Cortex of kidney (tissue), 1 donor: ENCODE data around the gene PDE6H.

Source experiments
- DNase-seq: peaks from one replicate; lab custom pipeline; 2025; lab: John Stamatoyannopoulos, UW

The PDE6H gene

GRCh38 chr12:14972816-14973215 lies at the start of gene PDE6H:
TSS of gene PDE6H (plus strand) at chr12:14973042. CDS start at chr12:14978013, 4,971 bp downstream.
- no peak for DNase-seq

- DNase-seq, result no peak
Observed at GRCh38 chr12:14923944-14924343, 48.9 kb upstream of the PDE6H start.

- DNase-seq, result no peak
Observed at GRCh38 chr12:14924541-14924940, 48.3 kb upstream of the PDE6H start.

GRCh38 chr12:14927267-14927666 lies 45.6 kb upstream of the PDE6H start:
- no peak for DNase-seq

GRCh38 chr12:14928931-14929330 lies 43.9 kb upstream of the PDE6H start:
- DNase-seq, result no peak

- DNase-seq, result no peak
Observed at GRCh38 chr12:14930299-14930698, 42.5 kb upstream of the PDE6H start.

GRCh38 chr12:14931359-14931758 lies 41.5 kb upstream of the PDE6H start:
- DNase-seq, result no peak

- DNase-seq, result no peak
Observed at GRCh38 chr12:14931791-14932560, 40.9 kb upstream of the PDE6H start.

GRCh38 chr12:14934511-14934910 lies 38.3 kb upstream of the PDE6H start:
- no peak for DNase-seq

- DNase-seq, result no peak
Observed at GRCh38 chr12:14935031-14935430, 37.8 kb upstream of the PDE6H start.

- DNase-seq, result no peak
Observed at GRCh38 chr12:14936224-14936861, 36.5 kb upstream of the PDE6H start.

- DNase-seq, result no peak
Observed at GRCh38 chr12:14937014-14937413, 35.8 kb upstream of the PDE6H start.

- no peak for DNase-seq
Observed at GRCh38 chr12:14937689-14938088, 35.2 kb upstream of the PDE6H start.

- DNase-seq, result no peak
Observed at GRCh38 chr12:14938301-14938700, 34.5 kb upstream of the PDE6H start, which contains the start of gene ERP27. TSS of gene ERP27 (minus strand) at chr12:14938537. CDS start at chr12:14938508, 29 bp downstream.

GRCh38 chr12:14941369-14941768 lies 31.5 kb upstream of the PDE6H start:
- DNase-seq, result no peak

GRCh38 chr12:14942196-14942931 lies 30.5 kb upstream of the PDE6H start:
- DNase-seq, result no peak

GRCh38 chr12:14946162-14946561 lies 26.7 kb upstream of the PDE6H start:
- DNase-seq, result no peak

GRCh38 chr12:14946861-14947260 lies 26.0 kb upstream of the PDE6H start:
- no peak for DNase-seq

- no peak for DNase-seq
Observed at GRCh38 chr12:14948672-14949071, 24.2 kb upstream of the PDE6H start.

GRCh38 chr12:14949631-14950030 lies 23.2 kb upstream of the PDE6H start:
- DNase-seq, result no peak

GRCh38 chr12:14950421-14950820 lies 22.4 kb upstream of the PDE6H start:
- no peak for DNase-seq

GRCh38 chr12:14950982-14951746 lies 21.7 kb upstream of the PDE6H start:
- DNase-seq, result no peak
